Vagina (tissue), 2 donors: ENCODE results near the gene PBRM1.

Source experiments
- CTCF ChIP-seq, 3 experiments: fragments of 450-650 bp in 2 of 3; fragments of 200-600 bp in 1 of 3; sonication (generic) in 1 of 3; IDR thresholded peaks; one replicate each; pipeline ENCODE4 v1.5.1; 2017 to 2019; ENCODE audit warnings: antibody characterized with exemption in 3 of 3, mild to moderate bottlenecking in 2 of 3, moderate library complexity in 2 of 3
- POLR2AphosphoS5 ChIP-seq, 2 donors: sonication (generic); formaldehyde crosslinking; IDR thresholded peaks; one replicate each; pipeline ENCODE4 v1.9.0; 2017; ENCODE audit warnings: antibody characterized with exemption in 2 of 2, mild to moderate bottlenecking in 2 of 2, low read depth in 1 of 2; ENCODE audit not compliant: insufficient read depth in 1 of 2

- no peak for TF ChIP-seq CTCF (IDR thresholded peaks at IDR 0.05)
- no peak for TF ChIP-seq POLR2AphosphoS5 (IDR thresholded peaks at IDR 0.05; ENCODE audit: insufficient read depth in 1 of 2, low read depth in 1 of 2)
These were observed 163.0 kb downstream of the PBRM1 start for GRCh38 chr3:52522651-52523251.
